GM21737 (cell line): ENCODE measurements around the gene FHOD3.

Experiments
- ATAC-seq: cut with Tn5 transposase; IDR thresholded peaks from one replicate; pipeline ENCODE4 v1.9.1; 2021; ENCODE audit warnings: mild to moderate bottlenecking, moderate library complexity; ENCODE audit not compliant: unreplicated experiment

Gene FHOD3

GRCh38 chr18:36297417-36298125 lies at the start of gene FHOD3:
FHOD3 (plus strand) TSS chr18:36297713; CDS start chr18:36297836, 123 bp downstream.
- ATAC-seq = peak; percentile 58

- no peak for ATAC-seq
Measured at GRCh38 chr18:36249392-36249791, 48.1 kb upstream of the FHOD3 start.

- ATAC-seq = no peak
Measured at GRCh38 chr18:36250827-36251226, 46.7 kb upstream of the FHOD3 start.

GRCh38 chr18:36255072-36255698 lies 42.3 kb upstream of the FHOD3 start:
- no peak for ATAC-seq

- no peak for ATAC-seq
Measured at GRCh38 chr18:36256094-36256493, 41.4 kb upstream of the FHOD3 start.

- ATAC-seq = no peak
Measured at GRCh38 chr18:36262971-36263370, 34.5 kb upstream of the FHOD3 start.

GRCh38 chr18:36264283-36264682 lies 33.2 kb upstream of the FHOD3 start:
- no peak for ATAC-seq

- ATAC-seq = no peak
Measured at GRCh38 chr18:36265015-36265414, 32.5 kb upstream of the FHOD3 start.

- no peak for ATAC-seq
Measured at GRCh38 chr18:36269157-36269556, 28.4 kb upstream of the FHOD3 start.

- ATAC-seq = no peak
Measured at GRCh38 chr18:36271153-36271552, 26.4 kb upstream of the FHOD3 start.

- ATAC-seq = no peak
Measured at GRCh38 chr18:36273347-36273746, 24.2 kb upstream of the FHOD3 start.

- no peak for ATAC-seq
Measured at GRCh38 chr18:36274083-36274715, 23.3 kb upstream of the FHOD3 start.

- no peak for ATAC-seq
Measured at GRCh38 chr18:36275561-36275960, 22.0 kb upstream of the FHOD3 start.

GRCh38 chr18:36279001-36279400 lies 18.5 kb upstream of the FHOD3 start:
- no peak for ATAC-seq

- no peak for ATAC-seq
Measured at GRCh38 chr18:36281936-36282335, 15.6 kb upstream of the FHOD3 start.

GRCh38 chr18:36283448-36283847 lies 14.1 kb upstream of the FHOD3 start:
- no peak for ATAC-seq

GRCh38 chr18:36284268-36284667 lies 13.2 kb upstream of the FHOD3 start:
- no peak for ATAC-seq

- no peak for ATAC-seq
Measured at GRCh38 chr18:36284671-36285295, 12.7 kb upstream of the FHOD3 start.

GRCh38 chr18:36287653-36288052 lies 9.9 kb upstream of the FHOD3 start:
- ATAC-seq = no peak

GRCh38 chr18:36288689-36289088 lies 8.8 kb upstream of the FHOD3 start:
- ATAC-seq = no peak

- no peak for ATAC-seq
Measured at GRCh38 chr18:36294031-36294430, 3.5 kb upstream of the FHOD3 start.

- ATAC-seq = no peak
Measured at GRCh38 chr18:36295214-36295613, 2.3 kb upstream of the FHOD3 start.
